T-helper 2 cell treated with Interferon-gamma antibody and Interleukin-4, amounts not matched to agents 100 ng/mL and 5 ng/mL, for 36 hours (primary cell): ENCODE measurements around the gene RBAK. TPM values are rescaled to one million over a fixed set of nuclear protein-coding genes. Genes with fewer than 3 reads are reported as not detected.
"Not testable (repeated sequence)": the region's sequence is repeated elsewhere in the genome, so short reads cannot be mapped to it uniquely, and the experiment has no call there.

ENCODE experiments used
- intact Hi-C: fragments of 100-400 bp; cut with micrococcal nuclease; formaldehyde crosslinking; loops from one replicate; pipeline ENCODE4 v1.15.1; 2023
- total RNA-seq: library from RNA; stranded (reverse); gene quantifications from 2 replicates; pipeline ENCODE4 v1.2.3, GENCODE V29; 2022

RBAK gene
- total RNA-seq, 1 donor from 2014 or later: 12.3 TPM

DNA sequence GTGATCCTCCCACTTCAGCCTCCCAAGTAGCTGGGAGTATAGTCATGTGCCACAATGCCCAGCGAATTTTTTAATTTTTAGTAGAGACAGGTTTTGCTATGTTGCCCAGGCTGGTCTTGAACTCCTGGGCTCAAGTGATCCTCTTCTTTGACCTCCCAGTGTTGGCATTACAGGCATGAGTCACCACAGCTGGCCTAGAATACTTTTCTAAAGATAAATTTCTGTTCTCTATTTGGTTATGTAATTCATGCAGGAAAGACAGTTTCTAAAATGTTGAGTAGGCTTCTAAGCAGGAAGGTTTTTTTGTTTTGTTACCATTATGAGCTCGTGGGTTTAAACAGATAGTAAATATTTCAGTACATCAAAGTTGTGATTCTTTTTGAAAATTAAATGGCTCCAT is 5.0 kb downstream of the RBAK start:
- intact Hi-C loops: no loop called here

DNA sequence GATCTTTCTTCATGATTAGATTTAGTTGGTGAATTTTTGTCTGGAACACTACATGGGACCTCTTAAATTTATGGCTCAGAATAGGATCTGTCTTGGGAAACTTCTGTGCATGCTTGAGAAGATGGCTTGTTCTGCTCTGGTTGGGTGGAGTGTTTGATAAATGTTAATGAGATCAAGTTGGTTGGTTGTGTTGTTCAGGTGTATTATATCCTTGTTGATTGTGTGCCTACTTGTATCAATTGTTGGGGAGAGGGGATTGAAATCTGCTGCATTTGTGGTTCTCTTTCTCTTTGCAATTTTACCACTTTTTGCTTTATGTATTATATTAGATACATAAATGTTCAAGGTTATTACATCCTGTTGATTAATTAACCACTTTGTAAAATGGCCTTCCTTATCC is 6.1 kb downstream of the RBAK start:
- intact Hi-C loops: not testable (repeated sequence)

DNA sequence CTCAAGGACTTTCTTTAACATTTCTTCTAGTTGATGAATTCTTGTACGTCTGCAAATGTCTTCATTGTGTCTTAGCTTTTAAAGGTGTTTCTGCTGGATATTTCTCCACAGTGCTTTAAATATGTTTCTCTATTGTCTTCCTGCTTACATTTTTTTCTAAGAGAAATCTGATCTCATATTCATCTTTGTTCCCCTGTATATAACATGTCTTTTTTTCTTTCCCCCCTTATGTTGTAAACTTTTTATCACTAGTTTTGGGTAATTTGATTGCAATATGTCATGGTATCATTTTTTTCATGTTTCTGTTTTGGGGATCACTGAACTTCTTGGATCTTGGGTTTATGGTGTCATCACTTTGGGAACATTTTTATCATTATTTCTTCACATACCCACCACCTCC is 7.5 kb downstream of the RBAK start:
- intact Hi-C loops: no loop called here

DNA sequence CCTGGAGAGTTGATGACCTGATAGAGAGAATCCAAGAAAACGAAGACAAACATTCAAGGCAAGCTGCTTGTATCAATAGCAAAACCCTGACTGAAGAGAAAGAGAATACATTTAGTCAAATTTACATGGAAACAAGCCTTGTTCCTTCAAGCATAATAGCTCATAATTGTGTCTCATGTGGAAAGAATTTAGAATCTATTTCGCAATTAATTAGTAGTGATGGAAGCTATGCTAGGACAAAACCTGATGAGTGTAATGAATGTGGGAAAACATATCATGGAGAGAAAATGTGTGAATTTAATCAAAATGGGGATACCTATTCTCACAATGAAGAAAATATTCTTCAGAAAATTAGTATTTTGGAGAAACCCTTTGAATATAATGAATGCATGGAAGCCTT is 18.0 kb downstream of the RBAK start:
- intact Hi-C loops: no loop called here

DNA sequence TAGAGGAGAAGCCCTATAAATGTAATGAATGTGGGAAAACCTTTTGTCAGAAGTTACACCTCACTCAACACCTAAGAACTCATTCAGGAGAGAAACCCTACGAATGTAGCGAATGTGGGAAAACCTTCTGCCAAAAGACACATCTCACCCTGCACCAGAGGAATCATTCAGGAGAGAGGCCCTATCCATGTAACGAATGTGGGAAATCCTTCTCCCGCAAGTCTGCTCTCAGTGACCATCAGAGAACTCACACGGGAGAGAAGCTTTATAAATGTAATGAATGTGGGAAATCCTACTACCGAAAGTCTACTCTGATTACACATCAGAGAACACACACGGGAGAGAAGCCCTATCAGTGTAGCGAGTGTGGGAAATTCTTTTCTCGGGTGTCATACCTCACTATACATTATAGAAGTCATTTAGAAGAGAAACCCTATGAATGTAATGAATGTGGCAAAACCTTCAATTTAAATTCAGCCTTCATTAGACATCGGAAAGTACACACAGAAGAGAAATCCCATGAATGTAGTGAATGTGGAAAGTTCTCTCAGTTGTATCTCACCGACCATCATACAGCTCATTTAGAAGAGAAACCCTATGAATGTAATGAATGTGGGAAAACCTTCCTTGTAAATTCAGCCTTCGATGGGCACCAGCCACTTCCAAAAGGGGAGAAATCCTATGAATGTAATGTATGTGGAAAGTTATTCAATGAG is 18.9 kb downstream of the RBAK start:
- intact Hi-C loops: no loop called here

DNA sequence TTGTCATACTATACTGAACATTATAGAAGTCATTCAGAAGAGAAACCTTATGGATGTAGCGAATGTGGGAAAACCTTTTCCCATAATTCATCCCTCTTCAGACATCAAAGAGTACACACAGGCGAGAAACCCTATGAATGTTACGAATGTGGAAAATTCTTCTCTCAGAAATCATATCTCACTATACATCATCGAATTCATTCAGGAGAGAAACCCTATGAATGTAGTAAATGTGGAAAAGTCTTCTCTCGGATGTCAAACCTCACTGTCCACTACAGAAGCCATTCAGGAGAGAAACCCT is 19.4 kb downstream of the RBAK start:
- intact Hi-C loops: no loop called here

DNA sequence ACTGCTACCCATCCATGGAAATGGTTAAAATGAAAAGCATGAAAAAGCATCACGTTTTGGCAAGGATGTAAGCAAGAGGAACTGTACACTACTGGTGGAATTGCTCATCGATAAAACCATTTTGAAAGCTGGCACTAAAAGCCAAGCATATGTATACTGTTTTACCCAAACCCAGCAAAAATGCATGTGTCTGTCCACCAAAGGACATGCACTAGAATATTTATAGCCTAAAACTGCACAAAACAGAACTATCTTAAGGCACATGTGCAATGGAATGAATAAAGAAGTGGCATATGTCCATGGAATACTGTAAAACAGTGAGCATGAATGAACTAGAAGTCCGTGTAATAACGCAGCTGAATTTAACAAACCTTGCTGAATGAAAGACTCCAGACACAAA is 22.9 kb downstream of the RBAK start:
- intact Hi-C loops: no loop called here

DNA sequence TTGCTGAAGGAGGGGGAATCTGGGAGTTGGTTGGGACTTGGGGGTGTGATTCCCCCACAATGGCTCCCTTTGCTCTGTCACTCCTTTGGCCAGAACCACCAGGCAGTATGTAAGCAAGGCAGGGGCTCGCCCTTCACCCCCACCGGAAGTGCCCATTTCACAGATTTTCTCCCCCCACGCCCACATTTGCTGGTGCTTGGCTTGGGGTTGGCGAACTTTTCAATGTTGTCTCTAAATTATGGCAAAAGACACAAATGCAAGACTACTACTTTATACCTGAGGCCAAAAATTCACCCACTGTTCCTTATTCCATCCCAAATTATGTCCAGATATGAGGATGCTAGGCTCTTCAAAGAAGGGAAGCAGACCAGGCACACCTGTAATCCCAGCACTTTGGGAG is 24.5 kb downstream of the RBAK start:
- intact Hi-C loops: no loop called here

DNA sequence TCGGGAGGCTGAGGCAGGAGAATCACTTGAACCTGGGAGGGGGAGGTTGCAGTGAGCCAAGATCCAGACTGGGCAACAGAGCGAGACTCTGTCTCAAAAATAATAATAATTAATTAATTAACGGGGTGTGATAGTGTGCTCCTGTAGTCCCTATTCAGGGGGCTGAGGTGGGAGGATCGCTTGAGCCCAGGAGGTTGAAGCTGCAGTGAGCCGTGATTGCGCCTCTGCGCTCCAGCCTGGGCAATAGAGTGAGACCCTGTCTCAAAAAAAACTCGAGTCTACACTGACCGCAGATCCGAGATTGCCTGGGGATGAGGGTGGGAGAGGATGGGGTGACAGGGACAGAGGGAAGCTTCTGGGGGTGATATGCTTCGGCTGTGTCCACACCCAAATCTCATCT is 29.5 kb downstream of the RBAK start:
- intact Hi-C loops: not testable (repeated sequence)

DNA sequence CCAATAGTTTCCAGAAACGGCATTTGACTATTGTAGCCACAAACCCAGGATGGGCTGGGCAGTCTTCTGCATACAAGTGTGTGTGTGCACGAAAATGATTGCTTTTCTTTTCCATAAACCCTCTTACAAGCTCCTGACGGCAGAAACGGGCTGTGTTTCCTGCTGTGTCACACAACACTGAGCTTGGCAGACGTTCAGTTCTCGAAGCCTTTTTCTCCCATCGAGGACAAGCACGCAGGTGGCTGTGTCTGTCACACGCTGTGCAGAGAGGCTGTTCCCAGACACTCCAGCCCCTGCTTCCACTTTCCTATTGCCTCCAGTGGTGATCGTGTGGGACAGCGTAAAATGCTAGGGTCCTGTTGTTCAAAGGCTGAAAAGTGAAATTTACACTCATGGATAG is 32.1 kb downstream of the RBAK start:
- intact Hi-C loops: no loop called here

DNA sequence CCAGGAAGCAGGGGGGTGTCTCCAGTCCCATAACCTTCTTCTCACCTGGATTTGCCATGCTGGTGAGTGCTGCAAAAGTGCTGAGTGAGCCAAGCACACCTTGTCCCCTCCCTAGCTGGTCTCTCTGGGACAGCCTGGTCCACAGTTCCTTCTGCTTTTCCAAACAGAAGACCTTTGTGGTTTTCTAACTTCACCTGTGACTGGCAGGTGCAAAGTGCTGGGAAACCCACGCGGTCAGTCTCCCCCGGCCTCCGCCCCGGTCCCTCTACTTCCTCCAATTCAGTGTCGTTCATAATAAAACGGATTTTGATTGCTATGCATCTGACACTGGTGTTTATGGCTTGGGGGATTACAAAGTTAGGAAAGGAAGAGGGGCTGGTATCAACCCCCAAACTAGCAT is 37.1 kb downstream of the RBAK start:
- intact Hi-C loops: no loop called here

DNA sequence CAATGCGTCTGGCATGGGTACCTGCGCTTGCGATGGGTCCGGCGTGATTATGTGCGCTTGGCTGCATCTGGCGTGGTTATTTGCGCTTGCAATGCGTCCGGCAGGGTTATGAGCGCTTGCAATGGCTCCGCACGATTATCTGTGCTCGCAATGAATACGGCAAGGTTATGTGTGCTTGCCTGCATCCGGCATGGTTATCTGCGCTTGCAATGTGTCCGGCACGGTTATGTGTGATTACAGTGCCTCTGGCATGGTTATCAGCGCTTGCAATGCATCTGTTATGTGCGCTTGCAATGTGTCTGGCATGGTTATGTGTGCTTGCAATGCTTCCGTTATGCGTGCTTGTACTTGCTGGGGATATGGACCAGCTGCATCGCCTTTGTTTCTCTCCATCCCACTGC is 37.7 kb downstream of the RBAK start:
- intact Hi-C loops: no loop called here

DNA sequence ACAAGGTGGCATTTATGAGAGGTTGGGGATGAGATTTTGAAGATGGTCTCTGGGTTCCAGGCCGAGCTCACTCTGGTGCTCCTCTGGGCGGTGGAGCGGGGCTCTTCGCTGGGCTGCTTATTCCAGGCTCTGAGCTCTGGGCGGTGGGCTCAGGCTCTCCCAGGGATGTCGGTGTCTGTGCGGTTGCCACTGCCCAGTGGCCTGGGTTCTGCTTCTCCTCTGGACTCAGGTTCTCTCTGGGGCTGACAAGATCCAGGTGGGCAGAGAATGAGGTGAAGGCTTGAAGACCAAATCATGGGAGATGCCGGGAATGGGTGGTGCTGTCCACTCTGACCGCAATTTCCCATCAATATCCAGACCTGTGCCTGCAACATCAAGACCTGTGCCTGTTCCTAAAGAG is 40.6 kb downstream of the RBAK start:
- intact Hi-C loops: no loop called here

DNA sequence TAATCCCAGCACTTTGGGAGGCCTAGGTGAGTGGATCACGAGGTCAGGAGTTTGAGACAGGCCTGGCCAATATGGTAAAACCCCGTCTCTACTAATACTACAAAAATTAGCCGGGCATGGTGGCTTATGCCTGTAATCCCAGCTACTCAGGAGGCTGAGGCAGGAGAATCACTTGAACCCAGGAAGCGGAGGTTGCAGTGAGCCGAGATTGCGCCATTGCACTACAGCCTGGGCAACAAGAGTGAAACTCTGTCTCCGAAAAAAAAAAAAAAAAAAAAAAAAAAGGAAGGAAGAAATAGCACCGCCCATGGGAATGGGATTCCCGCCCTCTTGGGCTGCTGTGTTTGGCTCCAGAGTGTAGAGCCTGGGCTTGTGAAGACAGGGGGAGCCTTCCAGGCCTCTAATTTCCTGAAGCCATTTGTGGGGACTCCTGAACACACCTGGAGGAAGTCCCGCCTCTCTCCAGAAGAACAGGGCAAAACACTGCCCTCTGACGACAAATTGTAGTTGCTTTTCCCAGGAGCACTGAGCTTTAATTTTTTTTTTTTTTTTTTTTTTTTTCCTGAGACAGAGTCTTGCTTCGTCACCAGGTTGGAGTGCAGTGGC is 42.7 kb downstream of the RBAK start:
- intact Hi-C loops: not testable (repeated sequence)

DNA sequence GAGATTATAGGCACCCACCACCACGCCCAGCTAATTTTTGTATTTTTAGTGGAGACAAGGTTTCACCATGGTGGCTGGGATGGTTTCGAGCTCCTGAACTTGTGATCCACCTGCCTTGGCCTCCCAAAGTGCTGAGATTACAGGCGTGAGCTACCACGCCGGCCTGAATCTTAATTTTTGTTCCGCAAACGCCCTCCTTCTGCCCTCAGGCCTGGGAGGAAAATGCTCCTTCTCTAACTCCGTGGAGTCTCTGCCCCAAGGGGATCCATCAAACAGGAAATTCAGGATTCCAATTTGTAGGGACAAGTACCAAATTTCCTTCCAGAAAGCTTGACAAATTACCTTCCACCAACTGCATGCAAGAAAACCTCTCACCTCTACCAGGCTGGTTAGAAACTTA is 43.2 kb downstream of the RBAK start:
- intact Hi-C loops: no loop called here

DNA sequence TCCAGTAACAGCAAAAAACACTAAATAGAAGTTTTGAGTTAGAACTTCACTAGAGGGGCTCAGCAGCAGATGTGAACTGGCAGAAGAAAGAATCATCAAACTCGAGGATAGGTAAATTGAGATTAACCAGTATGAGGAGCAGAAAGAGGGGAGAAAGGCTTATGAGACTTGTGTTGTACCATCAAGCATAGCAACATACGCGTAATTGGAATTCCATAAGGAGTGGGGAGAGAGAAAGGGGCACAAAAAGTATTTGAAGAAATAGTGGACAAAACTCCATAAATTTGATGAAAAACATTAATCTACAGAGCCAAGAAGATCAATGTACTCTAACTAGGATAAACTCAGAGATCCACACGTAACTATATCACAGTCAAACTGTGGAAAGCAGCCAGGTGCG is 48.3 kb downstream of the RBAK start:
- intact Hi-C loops: no loop called here

DNA sequence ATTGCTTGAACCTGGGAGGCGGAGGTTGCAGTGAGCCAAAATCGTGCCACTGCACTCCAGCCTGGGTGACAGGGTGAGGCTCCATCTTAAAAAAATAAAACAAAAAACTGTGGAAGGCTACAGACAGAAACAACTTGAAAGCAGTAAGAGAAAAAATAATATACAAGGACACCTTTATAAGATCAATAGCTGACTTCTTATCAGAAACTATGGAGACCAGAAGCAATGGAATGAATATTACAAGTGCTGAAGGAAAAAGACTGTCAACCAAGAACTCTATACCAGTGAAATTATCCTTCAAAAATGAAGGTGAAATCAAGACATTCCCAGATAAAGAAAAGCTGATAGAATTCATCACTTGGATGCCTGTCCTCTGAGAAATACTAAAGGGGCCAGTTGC is 49.0 kb downstream of the RBAK start:
- intact Hi-C loops: no loop called here

DNA sequence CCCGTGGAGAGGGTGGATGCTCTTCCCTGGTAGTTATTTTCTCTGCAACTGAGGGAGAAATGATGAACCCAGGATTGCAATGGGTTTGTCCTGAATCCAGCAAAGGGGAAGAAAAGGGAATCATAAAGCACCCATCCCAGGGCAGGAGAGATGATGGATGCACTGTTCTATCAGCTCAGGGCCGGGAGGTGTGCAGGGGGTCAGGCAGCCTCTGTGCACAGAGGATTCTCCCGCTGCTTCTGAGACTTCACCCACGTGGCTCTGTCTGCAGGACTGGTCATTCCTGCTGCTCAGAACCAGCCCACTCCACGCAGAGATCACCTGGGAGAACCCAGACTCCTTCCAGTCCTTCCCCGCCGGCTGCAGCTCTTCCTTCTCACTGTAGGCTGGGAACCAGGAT is 70.7 kb downstream of the RBAK start:
- intact Hi-C loops: no loop called here

DNA sequence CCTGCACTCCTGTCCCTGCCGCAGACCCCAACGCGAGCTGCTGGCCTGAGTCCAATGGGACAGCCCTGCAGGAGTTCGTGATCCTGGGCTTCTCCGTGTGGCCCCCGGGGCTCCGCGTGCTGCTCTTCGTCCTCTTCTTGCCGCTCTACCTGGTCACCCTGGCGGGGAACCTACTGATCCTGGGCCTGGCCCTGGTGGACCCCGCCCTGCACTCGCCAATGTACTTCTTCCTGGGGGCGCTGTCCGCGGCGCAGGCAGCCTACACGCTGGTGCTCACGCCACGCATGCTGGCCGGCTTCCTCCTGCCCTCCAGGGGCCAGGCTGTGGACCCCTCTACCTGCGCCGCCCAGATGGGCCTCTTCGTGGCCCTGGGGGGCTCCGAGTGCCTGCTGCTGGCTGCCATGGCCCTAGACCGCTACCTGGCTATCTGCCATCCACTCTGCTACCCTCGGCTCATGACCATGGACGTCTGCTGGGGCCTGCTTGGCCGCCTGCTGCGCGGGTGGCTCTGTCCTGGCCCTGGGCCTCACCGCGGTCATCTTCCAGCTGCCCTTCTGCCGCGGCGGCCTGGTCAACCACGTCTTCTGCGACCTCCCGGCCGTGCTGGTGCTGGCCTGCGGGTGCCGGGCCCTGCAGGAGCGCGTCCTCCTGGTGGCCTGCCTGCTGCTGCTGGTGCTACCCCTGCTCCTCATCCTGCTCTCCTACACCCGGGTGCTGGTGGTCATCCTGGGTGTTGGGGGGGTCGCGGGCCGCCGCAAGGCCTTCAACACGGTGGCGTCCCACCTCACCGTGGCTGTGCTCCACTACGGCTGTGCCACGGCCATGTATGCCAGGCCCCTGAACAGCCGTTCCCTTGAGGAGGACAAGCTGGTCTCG is 71.7 kb downstream of the RBAK start:
- intact Hi-C loops: no loop called here
